Femur (tissue), 1 donor: ENCODE data around the gene CRY1.
"Not testable (repeated sequence)": the region's sequence is repeated elsewhere in the genome, so short reads cannot be mapped to it uniquely, and the experiment has no call there.

Experiments
- DNase-seq: peaks from one replicate; pipeline ENCODE4 v3.0.0-alpha.2; 2017

The CRY1 gene

DNA sequence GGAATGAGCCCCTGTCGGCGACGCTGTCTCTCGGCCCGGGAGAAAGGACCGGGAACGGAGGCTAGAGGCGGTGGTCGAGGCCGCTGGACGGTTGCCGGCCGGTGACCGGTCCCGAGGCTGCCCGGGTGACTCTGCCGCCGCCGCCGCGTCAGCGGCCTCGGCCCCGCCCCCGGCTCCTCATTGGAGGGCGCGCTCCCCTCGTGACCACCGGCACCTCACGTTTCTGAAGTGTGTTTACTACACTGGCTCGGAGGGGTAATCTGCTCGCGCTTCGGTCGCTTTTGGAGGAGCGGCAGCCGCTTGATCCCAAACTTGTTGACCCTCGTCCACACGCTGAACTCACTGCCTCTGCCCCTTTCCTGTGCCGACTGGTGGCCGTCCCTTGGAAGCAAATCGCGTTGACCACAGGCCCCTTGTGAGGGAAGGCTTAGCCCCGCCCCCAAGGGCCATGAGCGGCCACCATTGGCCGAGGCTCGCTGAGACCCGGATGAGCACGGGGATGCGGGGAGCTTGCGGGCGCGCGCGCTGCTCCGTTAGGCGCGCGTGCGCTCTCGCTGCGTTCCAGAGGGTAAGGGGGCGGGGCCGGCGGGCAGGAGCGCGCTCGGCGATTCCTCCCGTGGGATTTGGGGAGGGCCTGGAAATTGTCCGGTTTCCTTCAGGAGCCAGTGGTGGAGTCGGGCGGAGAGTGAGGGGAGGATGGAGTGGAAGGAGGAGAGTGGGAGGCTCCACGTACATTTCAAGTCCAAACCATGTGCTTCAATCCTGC, at the start of gene CRY1:
TSS of gene CRY1 (minus strand) at position 133 of the 766 bp plus-strand sequence. CDS start 588 bp downstream, outside the sequence.
- peak; percentile 98 for DNase-seq

DNA sequence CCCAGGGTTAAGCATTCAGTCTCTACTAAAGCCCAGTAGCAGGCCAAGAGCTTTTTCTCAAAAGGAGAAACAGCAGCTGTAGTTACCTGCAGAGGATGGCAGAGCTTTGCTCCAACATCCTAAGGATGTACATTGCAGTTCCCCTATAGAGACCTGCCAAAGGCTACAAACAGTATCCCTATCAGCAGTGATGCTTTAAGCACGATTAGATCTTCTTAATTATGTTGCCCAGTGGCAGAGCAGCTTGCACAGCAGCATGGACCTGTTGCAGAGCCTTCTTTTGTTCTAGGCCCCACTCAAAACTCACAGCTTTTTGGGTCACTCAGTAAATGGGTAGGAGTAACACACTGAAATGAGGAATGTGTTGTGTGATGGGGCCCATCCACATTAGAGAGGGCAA, 46.4 kb upstream of the CRY1 start:
- DNase-seq = no peak

DNA sequence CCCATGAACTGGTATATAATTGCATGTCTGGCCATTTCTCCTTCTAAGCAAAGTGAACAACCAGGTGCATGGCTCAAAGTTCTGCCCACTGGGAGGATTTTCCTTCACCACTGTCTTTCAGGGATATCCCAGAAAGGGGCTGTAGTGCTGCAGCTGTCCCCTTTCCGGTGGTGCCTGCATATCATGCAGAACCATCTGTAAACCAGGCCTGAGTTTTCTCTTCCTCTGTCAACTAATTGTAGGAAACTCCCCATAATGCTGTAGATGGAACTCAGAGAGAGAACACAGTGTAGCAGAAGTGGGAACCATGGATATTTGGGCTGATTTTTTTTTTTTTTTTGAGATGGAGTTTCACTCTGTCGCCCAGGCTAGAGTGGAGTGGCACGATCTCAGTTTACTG, 45.6 kb upstream of the CRY1 start:
- DNase-seq = no peak

DNA sequence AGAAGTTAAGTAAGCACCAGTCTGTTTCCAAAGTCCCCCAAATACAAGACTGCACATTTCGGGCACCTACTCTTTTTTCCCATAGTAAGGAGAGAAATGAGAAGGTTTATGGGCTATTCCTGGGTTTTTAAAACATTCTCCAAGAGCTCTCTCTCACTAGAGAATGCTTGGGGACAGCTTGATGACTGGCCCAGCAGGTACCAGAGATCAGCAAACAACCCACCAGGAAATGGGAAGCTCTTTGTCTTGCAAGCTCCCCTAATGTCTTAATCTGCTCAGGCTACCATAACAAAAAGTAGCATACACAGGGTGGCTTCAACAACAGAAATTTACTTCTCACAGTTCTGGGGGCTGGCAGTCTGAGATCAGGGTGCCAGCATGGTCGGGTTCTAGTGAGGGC, 41.8 kb upstream of the CRY1 start:
- no peak for DNase-seq

DNA sequence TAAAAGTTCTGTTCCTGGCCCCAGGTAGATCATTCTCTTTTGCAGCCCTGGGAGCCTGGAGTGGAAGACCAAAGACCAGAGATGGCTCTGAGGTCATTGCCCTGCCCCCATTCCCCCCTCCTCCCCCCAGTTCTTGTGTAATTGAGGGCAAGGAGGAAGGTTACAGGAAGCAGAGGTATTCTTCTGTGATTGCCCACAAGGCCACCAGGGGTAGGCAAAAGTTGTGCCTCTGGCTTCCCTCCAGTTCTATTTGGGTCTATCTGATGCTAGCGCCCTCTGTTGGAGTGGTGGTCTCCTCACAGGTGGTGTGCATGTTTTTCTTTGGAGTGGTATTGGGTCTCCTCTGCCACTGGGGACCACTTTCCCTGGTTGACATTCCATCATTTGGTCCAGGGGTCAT, 41.2 kb upstream of the CRY1 start:
- no peak for DNase-seq

DNA sequence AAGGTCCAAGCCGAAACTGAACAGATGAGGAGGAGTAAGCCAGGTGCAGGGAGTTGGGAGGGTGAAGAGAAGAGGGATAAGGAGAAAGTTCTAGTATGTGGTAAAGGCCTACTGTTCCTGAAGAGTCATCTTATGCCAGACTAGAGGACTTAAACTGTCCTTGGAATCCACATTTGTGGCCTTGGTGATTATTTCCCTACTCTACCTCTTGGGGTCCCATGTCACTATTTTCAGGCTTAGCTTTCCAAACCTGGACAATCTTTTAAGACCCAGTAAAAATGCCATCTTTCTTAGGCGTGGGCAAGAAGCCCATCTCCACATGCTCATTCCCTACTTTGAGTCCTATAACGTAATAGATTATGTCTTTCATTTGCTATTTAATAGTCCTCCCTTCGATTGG, 40.1 kb upstream of the CRY1 start:
- no peak for DNase-seq

DNA sequence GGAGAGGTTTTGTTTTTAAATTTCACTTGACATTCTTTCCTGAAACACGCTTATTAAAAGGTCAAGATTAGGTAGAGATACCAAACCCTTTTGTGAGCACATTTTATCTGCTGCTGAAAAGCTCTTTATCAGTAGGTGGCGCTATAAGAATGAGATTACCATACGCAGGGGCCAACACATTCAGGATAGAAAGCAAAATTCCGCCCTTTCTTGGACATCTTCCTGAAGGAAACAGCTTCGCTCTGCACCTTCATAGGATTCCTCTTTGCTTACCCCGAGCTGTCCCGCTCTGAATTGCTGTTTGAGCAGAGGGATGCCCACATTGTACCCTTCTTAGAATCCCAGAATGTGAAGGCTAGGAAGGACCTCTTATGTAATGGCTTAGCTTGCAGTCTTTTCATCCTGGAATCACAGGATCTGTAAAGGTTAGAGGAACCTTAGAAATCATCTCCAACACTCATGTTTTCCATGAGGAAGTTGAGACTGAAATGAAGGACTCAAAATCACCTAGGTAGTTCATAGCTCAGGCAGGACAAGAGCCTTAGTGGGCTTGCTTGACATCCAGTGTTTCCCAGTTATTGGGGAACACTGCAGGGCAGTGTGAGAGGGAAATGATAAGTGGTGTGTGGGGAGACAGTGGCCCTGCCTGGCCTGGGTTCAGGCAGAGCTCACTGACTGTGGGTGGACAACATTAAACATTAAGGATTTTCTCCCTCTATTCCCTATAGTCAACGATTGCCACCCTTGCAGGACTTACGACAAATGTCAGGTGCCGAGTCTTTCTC, 38.7 kb upstream of the CRY1 start:
- peak; percentile 40 for DNase-seq

DNA sequence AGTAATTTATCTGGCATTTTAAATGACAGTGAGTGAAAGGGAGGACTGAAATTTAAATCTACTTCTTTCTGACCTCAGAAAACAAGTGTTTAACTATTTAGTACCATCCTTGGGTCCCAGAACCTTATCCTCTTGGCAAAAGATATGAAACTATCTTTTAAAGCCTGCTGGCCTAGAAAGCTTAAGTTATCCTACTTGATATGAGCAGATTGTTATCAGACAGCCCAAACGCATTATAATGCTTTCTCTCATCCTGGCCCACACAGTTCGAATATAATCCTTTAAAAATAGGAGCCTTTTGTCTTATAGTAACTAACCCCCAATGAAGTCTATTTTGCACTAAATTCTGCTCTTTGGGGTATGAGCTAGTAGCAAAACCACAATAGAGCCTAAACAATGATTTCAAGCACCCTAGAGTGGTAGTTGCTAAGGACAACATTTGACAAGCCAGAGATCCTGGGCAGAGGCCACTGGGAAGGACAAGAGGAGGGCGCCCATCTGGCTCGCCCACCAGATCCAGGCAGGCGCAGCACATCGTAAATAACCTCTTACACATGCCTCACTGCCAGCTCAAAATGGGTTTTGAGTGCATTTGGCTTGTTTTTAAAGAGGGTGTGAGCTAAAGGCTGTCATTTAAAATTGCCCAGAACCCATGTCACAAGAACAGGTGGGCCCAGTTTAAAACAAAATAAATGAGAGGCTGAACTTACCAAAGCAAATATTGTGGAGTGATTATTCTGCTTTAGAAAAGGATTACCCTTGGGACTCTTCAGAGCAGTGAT, 37.7 kb upstream of the CRY1 start:
- no peak for DNase-seq

DNA sequence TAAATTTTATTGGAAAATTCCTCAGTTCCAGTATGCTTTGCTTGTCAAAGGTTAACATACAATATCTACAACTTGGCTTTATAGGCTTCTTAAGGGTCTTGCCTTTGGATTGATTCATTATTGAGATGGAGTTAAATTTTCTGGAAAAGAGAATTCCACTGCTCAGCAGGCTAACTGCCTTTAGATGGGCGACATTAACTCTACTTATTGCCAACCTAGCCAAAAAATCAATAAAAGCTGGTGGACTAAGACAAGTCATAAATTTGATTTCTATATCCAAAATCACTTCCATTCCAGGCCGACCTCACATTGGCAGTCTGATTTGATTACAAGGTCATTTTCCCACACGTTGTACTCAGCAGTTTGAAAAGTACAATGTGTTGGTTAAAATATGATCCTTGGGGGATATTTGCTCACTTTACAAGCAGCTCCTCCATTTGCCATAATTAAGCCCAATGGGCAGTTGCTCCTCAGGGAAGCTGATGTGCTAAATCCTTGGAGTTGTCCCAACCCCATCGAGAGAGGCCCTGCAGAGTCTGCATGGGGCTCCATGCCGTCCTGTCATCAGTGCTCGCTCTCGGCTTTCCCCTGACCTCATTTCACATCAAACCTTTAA, 36.1 kb upstream of the CRY1 start:
- no peak for DNase-seq

DNA sequence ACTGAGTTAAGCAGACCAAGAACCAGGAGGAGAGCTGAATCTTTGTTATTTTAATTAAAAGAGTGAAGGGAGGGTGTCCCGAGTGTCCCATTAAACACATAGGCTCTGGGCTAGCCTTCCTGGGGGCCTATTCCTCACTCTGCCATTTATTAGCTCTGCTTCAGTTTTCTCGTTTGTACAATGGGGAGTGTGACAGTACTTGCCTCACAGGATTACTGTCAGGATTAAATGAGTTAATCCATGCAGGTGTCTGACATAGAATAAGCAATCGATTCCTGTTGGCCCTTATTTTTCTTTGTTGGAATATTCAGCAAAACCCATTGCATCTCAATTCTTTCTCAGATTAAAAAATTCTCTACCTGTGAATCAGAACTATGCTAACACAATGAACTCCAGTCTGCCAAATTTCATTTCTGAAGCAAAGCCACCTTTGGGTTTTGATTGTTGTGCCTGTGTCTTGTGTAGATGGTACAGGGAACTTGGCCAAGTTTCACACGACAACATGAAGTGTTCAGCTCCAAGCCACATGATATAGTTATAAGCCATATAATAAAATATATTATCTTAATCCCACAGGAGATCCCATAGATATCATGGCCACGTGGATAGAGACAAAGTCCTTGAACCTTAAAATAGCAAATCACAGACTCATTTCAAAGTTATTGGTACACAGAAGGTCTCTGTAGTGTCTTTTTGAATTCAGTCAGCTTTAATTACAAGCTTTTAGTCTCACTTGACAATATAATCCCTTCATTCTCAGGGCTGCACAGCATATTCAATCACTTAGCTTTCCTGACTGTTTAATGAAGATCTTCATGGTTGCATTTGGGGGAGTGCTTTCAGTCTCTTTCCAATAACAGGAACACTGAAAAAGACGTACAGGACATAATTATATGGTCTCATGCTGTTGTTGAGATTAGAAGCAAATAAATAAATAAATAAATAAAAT, 34.4 kb upstream of the CRY1 start:
- no peak for DNase-seq

DNA sequence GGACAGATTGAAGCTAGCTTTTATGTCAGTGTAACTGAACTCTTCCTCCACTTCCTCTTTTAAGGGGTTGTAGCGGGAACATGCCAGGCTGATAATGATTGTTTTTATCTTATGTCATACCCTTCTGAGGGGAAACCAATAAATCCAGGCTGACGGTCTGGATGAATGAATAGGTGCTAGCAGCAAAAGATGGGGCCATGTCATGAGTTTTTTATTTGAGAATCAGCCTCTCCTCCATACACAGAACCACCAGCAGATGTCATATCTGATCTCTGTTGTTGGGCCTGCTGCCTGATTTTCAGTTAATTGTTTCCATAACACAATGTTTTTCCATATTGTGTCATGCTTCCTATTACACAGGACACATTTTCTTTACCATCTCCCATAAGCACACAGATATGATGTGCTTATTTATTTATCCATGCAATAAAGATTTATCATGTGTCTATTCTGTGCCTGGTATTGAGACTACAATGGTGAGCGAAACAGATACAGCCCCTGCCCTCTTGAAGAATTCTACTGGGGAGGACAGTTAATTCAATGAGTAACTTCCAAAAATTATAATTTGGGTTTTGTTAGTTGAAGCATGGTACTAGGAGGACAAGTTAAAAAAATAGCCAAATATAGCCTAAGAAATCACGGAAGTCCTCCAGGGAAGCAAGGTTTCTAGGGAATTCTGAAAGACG, 33.6 kb upstream of the CRY1 start:
- DNase-seq = no peak

DNA sequence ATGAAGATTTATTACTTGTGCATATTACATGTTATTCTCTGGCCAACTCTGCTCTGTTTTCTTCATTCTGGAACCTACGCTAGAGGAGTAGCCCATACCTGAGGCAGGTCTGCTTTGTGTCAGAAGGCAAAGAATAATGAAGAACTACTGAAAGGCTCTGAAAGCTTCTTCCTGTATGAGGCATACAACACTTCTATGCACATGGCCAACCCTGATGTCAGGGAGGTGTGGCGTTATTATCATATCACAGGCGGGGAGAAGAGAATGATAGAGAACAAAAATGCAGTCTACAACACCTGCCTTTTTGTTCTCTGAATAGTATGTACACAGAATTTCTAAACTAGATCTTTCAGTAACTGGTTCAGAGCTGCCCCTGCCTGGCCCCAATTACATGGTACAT, 32.5 kb upstream of the CRY1 start:
- DNase-seq = no peak

DNA sequence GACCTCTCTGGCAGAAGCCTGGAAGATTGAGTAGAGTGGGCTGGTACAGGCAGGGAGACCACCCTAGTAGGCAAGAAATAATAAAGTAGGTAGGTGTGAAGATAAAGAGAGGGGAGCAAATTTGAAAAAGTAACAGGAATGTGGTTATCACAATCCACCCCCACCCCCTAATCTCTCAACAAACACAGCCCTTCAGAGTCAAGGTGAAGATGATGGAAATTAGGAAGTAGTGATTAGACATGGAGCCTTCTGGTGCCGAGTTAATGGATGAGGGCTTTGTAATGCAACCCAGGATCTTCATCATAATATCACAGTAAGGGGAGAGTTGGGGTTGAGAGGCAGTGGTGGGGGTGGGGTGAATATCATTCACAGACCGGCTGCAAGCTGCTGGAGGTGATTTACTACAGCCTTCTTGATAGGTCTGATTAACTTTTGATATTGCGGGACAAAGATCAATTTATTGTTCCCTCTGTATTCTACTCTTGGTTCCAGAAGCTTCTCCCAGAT, 29.2 kb upstream of the CRY1 start:
- DNase-seq = no peak

DNA sequence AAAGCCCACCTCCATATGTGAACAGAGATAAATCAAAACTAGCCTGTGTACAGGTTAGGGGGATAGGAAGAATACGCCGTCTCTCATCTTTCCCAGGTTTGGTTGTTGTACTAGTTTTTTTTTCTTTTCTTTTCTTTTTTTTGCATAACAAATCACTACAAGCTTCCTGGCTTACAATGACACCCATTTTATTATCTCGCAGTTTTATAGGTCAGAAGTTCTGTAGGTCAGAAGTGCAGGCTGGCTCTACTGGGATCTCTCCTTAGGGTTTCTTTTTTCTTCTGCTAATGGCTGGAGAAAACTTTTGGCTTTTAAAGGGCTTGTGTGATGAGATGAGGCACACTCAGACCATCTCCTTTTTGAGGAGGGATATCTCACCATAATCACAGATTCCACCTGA, 25.7 kb upstream of the CRY1 start:
- no peak for DNase-seq

DNA sequence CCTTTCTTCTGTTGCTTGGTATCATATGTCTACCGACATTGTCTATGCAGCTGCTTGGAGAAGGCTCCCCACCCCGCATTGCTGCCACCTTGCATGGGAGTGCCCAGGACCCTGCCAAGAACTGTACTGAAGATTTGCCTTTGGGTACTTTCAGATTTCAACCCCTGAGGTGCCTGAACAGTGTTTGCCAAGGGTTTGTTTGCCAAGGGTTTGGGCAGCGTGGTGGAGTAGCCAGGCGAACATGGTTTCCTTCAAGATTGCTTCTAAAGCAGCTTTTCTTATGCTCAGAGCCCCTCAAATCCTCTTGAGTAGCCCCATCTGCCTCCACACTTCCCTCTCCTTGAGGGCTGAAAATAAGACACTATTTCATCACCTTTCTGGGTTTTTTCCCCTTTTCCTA, 25.3 kb upstream of the CRY1 start:
- no peak for DNase-seq

DNA sequence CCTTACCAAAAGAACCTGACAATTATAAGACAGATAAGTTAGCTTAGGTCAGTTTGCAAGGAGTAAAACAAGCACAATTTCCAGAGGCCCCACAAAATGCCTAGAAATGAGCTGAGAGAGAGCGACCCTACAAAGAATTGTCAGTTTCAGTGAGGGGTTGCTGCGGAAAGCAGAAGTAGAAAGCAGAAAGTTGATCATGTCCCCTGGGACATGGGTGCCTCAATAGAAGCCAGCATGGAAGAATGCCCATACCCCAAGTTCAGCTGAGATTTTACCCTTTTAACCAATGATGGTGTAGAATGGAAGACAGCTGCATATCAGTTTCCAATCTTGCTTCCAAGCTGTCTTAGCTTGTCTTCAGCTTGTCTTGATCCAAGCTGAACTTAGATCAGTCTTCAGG, 21.8 kb upstream of the CRY1 start:
- no peak for DNase-seq

DNA sequence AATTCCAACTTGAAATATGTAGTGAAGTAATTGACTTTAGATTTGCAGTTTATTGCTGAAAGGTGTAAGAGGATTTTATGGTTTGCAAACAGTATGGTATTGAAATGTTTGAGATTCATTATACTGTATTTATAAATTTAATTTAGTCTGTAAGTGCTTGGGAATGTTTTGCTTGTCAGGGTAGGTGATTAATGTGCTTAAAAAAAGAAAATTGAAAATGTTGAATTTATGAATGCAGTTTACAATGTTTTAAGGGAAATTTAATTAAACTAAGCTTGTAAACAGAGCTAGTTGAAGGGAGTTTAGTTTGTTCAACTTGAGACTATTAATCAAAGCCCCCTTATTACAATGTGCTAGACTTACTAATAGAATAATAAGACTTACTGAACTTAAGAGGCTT, 18.0 kb upstream of the CRY1 start:
- no peak for DNase-seq

DNA sequence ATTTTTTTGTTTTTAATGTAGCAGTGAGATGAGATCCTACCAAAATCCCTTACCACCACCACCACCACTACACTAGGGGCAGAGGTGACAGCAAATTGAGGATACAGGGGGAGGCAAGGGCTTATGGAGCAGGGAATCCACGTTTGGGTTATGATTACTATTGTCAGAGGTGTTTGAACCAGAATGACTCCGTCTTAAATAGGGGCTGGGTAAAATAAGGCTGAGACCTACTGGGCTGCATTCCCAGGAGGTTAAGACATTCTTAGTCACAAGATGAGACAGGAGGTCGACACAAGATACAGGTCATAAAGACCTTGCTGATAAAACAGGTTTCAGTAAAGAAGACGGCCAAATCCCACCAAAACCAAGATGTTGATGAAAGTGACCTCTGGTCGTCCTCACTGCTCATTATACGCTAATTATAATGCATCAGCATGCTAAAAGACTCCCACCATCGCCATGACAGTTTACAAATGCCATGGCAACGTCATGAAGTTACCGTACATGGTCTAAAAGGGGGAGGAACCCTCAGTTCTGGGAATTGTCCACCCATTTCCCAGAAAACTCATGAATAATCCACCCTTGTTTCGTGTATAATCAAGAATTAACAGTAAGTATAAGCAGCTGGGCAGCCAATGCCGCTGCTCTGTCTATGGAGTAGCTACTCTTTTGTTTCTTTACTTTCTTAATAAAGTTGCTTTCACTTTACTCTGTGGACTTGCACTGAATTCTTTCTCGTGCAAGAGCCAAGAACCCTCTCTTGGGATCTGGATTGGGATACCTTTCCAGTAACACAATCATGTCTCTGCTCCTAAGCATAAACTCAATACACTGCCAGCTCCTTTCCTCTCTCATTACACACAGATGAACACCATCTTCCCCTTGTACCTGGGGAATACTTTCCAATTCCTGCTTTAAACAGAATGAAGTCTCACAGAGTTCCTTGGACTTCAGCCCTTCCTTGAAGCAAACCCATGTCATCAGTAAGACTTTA, 16.7 kb upstream of the CRY1 start:
- peak; percentile 66 for DNase-seq

DNA sequence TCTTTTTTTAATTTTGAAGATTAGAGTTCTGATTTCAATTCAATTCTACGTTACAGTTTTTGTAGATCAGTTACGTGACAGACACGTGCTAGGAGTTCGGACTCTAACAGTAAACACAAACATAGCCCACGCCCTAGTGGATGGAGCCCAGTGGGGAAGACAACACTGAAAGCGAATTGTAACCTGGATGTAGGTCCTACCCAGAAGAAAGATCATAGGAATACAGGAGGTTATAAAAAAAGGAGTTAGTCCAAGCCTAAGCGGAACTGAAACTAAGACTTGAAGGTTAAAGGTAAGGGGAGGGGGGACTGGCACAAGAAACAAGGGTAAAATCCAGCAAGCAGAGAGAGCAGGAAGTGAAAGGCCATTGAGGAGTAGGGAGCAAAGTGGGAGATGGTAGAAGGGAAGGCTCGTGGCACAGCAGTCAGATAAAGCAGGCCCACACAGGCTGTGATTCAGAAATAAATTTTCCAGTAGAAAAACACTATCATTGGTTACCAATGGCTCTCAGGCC, 15.7 kb upstream of the CRY1 start:
- no peak for DNase-seq

DNA sequence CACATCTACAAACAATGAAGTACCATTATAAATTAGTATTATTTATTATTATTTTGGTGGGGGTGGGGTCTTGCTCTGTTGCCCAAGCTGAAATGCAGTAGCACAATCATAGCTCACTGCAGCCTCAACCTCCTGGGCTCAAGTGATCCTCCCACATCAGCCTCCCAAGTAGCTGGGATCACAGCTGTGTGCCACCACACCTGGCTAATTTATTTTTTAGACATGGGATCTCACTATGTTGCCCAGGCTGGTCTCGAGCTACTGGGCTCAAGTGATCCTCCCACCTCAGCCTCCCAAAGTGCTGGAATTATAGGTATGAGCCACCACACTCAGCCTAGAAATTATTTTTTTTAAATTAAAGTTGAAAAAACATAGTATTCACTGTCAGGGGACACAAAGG, 15.0 kb upstream of the CRY1 start:
- DNase-seq = not testable (repeated sequence)
